ENCODE measurements around the gene COL10A1. TPM values are rescaled to one million over a fixed set of nuclear protein-coding genes. Genes with fewer than 3 reads are reported as not detected.

Gene COL10A1
- total RNA-seq (2014; rRNA removed; shearing (Covaris generic)): 72.6 and 96.8 TPM in 2 replicates

DNA sequence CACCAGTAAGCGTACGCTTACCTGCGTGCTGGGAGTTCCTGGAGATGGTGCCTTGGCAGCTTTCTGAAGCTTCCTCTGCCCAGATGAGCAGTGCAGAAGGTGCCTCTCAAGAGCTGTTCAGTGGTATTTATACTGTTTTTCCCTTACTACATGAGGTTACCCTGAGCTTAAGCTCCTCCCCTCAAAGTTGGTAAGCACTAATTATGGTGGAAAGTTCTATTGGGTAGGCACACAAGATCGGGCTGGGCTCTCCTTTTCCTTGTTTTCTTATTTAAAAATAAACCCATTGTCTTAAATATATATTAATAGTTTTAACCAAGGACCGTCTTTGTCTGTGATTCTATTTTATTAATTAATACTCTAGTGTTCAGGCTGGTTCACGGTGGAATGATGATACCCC, at the start of gene COL10A1:
Gene COL10A1, minus strand, starts transcription at position 101 of the 400 bp plus-strand sequence. CDS start 640 bp downstream, outside the sequence.
- DNase-seq (ENCODE audit: low read depth): no peak

GRCh38 chr6:116175344-116175743, 49.4 kb upstream of the COL10A1 start:
- no peak for DNase-seq (ENCODE audit: low read depth)

GRCh38 chr6:116173928-116174327, 48.0 kb upstream of the COL10A1 start:
- DNase-seq (ENCODE audit: low read depth): no peak

- no peak for DNase-seq (ENCODE audit: low read depth)
Observed at GRCh38 chr6:116170358-116171057, 44.6 kb upstream of the COL10A1 start.

DNA sequence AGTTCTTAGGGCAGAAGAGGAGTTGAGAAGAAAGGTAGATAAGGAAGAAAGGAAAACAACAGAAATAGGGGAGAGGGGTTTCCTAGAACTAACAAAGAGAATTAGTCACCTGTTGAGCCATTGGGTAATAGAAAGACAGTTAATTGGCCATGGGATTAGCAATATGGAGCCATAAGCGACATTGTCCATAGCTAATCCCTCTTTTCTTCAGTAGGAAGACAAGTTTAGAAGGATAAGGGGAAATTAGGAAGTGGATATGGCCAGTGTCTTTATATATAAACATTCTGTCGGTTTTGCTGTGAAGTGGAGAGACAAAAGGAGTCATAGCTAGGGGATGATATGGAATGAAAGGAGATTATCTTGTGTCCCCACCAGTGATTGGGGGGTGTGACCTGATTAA, 43.9 kb upstream of the COL10A1 start:
- DNase-seq (ENCODE audit: low read depth): no peak

GRCh38 chr6:116168148-116168547, 42.2 kb upstream of the COL10A1 start:
- no peak for DNase-seq (ENCODE audit: low read depth)

GRCh38 chr6:116166369-116166768, 40.4 kb upstream of the COL10A1 start:
- DNase-seq (ENCODE audit: low read depth): no peak

- DNase-seq (ENCODE audit: low read depth): no peak
Observed at GRCh38 chr6:116165596-116165995, 39.7 kb upstream of the COL10A1 start.

DNA sequence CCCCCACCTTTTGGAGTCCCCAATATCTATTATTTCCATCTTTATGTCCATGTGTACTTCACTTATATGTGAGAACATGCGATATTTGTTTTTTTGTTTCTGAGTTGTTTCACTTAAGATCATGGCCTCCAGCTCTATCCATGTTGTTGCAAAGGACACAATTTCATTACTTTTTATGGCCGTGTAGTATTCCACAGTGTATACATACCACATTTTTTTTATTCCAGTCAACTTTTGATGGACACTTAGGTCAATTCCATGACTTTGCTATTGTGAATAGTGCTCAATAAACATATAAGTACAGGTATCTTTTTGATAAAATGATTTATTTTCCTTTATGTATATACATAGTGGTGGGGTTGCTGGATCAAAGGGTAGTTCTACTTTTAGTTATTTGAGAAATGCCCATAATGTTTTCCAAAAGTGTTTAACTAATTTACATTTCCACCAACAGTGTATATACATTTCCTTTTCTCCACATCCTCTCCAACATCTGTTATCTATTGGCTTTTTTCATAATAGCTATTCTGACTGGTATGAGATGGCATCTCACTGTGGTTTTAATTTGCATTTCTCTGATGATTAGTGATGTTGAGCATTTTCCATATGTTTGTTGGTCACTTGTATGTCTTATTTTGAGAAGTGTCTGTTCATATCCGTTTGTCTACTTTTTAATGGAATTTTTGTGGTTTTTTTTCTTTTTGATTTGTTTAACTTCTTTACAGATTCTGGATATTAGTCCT, 34.0 kb upstream of the COL10A1 start:
- DNase-seq (ENCODE audit: low read depth): peak; percentile 85

DNA sequence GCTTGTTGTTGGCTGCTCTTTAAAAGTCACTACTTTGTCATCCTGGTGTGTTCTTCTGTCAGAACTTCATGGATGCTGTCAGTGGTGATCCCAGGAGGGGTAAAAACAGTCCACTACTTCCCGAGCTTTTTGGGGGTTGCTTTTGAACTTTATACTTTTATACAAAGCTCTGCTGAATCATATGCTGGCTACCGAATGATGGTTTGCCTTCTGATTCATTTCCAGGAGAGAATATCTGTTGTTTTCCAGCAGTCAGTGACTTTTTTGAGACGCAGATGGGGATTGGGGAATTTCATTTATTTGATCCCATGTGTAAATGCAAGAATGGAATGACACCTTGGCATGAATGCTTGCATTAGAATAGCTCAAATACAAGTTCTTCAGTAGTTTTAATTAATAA, 32.7 kb upstream of the COL10A1 start:
- peak; percentile 49 for DNase-seq (ENCODE audit: low read depth)

DNA sequence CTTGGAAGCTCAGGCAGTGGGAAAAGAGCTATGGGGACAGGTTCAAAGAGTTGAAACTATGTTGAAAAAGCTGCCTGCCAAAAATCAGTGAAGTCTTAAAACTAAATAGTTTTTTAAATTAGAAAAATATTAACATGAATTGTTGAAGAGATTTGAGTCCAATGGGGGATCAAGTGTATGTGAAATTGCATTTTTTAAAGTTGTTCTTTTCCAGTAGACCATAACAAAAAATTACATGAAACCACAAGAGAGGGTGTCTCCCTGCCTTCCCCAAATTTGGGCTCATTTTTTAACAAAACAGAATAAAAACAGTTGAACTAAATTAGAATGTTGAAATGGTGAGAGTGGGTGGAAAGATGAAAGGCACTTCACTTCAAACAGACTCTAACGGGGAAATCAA, 31.5 kb upstream of the COL10A1 start:
- no peak for DNase-seq (ENCODE audit: low read depth)

- DNase-seq (ENCODE audit: low read depth): no peak
Observed at GRCh38 chr6:116156405-116157326, 30.7 kb upstream of the COL10A1 start.

DNA sequence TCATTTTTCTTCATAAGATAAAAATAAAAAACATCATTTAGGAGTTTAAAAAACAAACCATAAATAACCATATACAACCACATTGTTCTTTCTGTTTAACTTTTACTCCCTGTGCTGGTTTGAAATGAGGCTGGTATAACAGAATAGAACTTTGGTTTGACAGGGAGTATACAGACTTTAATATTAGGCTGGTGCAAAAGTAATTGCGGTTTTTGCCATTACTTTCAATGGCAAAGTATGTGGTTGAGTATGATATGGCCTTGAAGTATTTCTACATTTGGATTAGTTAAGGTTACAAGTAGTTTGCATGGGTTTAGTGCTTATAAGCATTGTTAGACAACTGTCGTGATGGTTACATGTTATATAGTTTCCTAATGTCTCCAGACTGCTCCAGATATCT, 29.0 kb upstream of the COL10A1 start:
- no peak for DNase-seq (ENCODE audit: low read depth)

DNA sequence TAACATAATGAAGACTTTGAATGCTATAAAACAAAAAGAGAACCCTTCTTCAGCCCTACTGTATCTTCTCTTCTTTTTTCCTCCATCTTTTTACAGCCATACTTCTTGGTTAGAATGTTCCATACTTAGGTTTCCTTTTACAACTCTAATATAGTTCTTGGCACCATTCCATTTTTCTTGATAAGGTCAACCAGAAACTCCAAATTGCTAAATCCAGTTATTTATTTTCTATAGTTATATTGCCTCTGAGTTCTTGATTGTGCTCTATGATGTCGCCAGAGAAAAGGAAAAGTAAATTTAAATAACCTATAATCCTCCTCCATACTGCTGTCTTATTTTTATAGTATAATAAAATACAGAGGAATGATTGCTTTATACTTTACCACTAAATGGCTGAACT, 26.7 kb upstream of the COL10A1 start:
- DNase-seq (ENCODE audit: low read depth): no peak

- DNase-seq (ENCODE audit: low read depth): no peak
Observed at GRCh38 chr6:116145803-116146675, 20.1 kb upstream of the COL10A1 start.

DNA sequence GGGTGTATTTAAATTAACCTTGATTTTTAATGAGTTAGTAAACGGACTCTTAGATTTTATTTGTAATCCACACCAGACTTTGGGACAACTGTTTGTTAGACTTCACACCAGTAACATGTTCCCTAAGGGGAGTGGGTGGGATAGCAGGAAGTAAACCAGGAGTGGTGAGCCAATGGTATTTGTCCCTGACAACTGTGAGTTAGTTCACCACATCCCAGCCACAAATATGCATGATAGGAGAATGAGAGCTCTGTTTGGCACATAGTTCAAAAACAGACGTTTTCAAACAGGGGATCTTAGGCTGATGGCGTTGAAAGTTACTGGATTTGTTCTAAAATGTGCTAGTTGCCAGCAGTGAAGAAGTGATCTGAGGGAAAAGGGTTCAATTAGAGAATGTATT, 18.7 kb upstream of the COL10A1 start:
- DNase-seq (ENCODE audit: low read depth): peak; percentile 95

DNA sequence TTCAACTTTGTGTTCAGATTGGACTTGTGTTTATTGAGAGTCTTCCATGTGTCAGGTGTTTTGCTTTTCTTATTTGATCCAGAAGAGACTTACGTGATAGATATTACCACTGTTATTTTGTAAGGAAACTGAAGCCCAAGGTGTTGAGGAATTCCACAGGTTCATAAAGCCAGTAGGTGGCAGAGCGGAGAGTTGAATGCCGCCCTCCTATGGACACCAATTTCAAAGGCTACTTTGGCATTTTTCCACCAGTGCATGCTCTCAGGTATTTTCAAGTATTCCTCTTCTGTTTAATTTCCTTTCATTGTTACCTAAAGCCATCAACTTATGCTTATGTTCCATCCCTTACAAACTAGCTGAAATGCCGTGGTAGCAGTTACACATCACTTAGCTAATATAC, 14.0 kb upstream of the COL10A1 start:
- DNase-seq (ENCODE audit: low read depth): no peak

DNA sequence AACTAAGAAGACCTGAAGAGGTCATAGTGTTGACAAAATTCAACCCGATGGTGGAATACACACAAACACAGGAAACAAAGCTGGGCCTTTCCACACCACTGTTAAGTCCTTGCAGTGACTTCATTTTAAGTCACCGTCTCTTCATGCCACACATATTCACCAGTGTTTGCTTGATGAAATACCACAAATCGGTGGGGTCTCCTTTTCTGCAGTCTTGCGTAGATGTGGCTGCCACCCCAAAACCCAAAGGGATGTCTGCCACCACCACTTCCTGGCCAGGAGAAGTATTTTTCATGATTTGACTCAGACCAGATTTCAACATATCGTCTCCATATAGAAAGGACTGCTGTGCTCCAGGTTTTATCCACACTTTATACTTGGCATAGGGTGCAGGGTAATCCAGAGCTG, 11.0 kb upstream of the COL10A1 start:
- peak; percentile 38 for DNase-seq (ENCODE audit: low read depth)

DNA sequence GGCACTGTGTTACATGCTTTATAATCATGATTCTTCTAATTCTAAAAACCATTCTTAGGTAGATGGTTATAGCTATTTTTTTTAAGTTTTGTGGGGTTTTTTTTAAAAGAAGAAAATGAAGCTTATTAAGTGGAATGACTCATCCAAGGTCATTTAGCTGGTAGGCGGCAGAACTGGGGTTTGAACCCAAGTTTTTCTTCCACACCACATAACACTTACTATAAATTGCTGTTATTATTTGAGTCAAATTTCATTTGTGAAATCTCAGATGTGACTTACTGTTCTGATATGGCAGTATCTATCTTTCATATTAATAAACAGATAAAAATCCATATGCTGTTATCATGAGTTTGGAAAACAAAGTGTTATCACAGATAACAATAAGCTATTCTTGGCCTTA, 10.4 kb upstream of the COL10A1 start:
- DNase-seq (ENCODE audit: low read depth): no peak

- no peak for DNase-seq (ENCODE audit: low read depth)
Observed at GRCh38 chr6:116133453-116133852, 7.5 kb upstream of the COL10A1 start.

GRCh38 chr6:116127771-116128493, 2.0 kb upstream of the COL10A1 start:
- no peak for DNase-seq (ENCODE audit: low read depth)
